Activated naive CD4-positive, alpha-beta T cell (primary cell): ENCODE results near the gene ZNF880.
"Not testable (repeated sequence)": the region's sequence is repeated elsewhere in the genome, so short reads cannot be mapped to it uniquely, and the experiment has no call there.

Experiments
- DNase-seq, 4 experiments: peaks; one replicate each; lab custom pipeline; 2025; lab: John Stamatoyannopoulos, UW

Gene ZNF880

GRCh38 chr19:52369559-52370340, at the start of gene ZNF880:
Gene ZNF880 (plus strand): TSS chr19:52369923. CDS start chr19:52369966, 43 bp downstream.
- peak; percentile 57 to 89 (median 84) for DNase-seq

- no peak for DNase-seq
Measured at GRCh38 chr19:52322429-52322828, 47.3 kb upstream of the ZNF880 start.

- DNase-seq: no peak
Measured at GRCh38 chr19:52331757-52332156, 38.0 kb upstream of the ZNF880 start.

- no peak for DNase-seq
Measured at GRCh38 chr19:52335768-52336116, 34.0 kb upstream of the ZNF880 start.

GRCh38 chr19:52336117-52336790, 33.5 kb upstream of the ZNF880 start, which contains the start of gene ZNF610:
Gene ZNF610 (plus strand): TSS chr19:52336243. CDS start chr19:52349173, 12,930 bp downstream.
- DNase-seq: peak; percentile 51 to 82 (median 73)

GRCh38 chr19:52336791-52337381, 32.8 kb upstream of the ZNF880 start:
- DNase-seq: no peak

GRCh38 chr19:52339022-52339421, 30.7 kb upstream of the ZNF880 start:
- not testable (repeated sequence) for DNase-seq

- DNase-seq: peak in 2 of 4 experiments; percentile 5 to 12
Measured at GRCh38 chr19:52343548-52343947, 26.2 kb upstream of the ZNF880 start.

- no peak for DNase-seq
Measured at GRCh38 chr19:52345162-52345561, 24.6 kb upstream of the ZNF880 start.

GRCh38 chr19:52351512-52351911, 18.2 kb upstream of the ZNF880 start:
- no peak for DNase-seq

- DNase-seq: no peak
Measured at GRCh38 chr19:52366414-52366824, 3.3 kb upstream of the ZNF880 start.

GRCh38 chr19:52370341-52370710, 603 bp downstream of the ZNF880 start:
- DNase-seq: no peak

- DNase-seq: no peak
Measured at GRCh38 chr19:52391135-52391534, 21.4 kb downstream of the ZNF880 start.

GRCh38 chr19:52397310-52398080, 27.8 kb downstream of the ZNF880 start, which contains the start of gene ZNF528:
Gene ZNF528 (plus strand): TSS chr19:52397849. CDS start chr19:52402014, 4,165 bp downstream.
- peak; percentile 81 to 93 (median 90) for DNase-seq

GRCh38 chr19:52398081-52398441, 28.3 kb downstream of the ZNF880 start:
- peak in 1 of 4 experiments; percentile 17 for DNase-seq

GRCh38 chr19:52410276-52410675, 40.6 kb downstream of the ZNF880 start:
- no peak for DNase-seq

- DNase-seq: no peak
Measured at GRCh38 chr19:52415711-52416110, 46.0 kb downstream of the ZNF880 start.

- no peak for DNase-seq
Measured at GRCh38 chr19:52428937-52429336, 59.2 kb downstream of the ZNF880 start, which contains the start of gene ZNF534. Gene ZNF534 (plus strand): TSS chr19:52429148. CDS start chr19:52431475, 2,327 bp downstream.
